HepG2 (cell line): ENCODE measurements around the gene URAD. TPM values are rescaled to one million over a fixed set of nuclear protein-coding genes. Genes with fewer than 3 reads are reported as not detected.

Experiments
- ATAC-seq: fragments of 200-7000 bp; cut with Tn5 transposase; 3 replicates; pipeline ENCODE4 v1.9.1; 2020; ENCODE audit warnings: mild to moderate bottlenecking, moderate library complexity
- BruUV-seq: library from RNA; stranded (reverse); fragments of 400-500 nt; replicated peaks from 2 replicates; lab custom pipeline; 2021; lab: Mats Ljungman, UMichigan
- CTCF ChIA-PET: fragments of 300-600 bp; formaldehyde crosslinking; extraction: SDS; loops from one replicate; lab custom pipeline; 2021; ENCODE audit warnings: low total read pairs, inconsistent platforms, low intra/inter-chr PET ratio; lab: Yijun Ruan, JAX
- POLR2A ChIA-PET: fragments of 350-600 bp; sonication (Branson Sonifier 250); formaldehyde crosslinking; loops from one replicate; lab custom pipeline; 2020; ENCODE audit warnings: antibody characterized with exemption, inconsistent platforms; lab: Yijun Ruan, JAX
- DNase-seq: peaks from one replicate; pipeline ENCODE4 v3.0.0-alpha.2; 2015; ENCODE audit warnings: low spot score
- FAIRE-seq: peaks from 3 replicates; lab custom pipeline; 2011; peaks lifted over from hg19 to GRCh38; lab: Jason Lieb, UNC
- H2AFZ ChIP-seq: one replicate; pipeline ENCODE4 v1.6.1; 2011; ENCODE audit warnings: low read length, inconsistent platforms
- H3K27ac ChIP-seq: fragments of 300-600 bp; 3 replicates; pipeline ENCODE4 v1.8.0; 2011; ENCODE audit warnings: mixed run types, mild to moderate bottlenecking, mixed read lengths, low read length, inconsistent platforms; ENCODE audit not compliant: insufficient read depth; ENCODE audit errors: extremely low read length
- H3K27me3 ChIP-seq, 2 experiments: fragments of 200-600 bp in 1 of 2; 2 replicates in 1 of 2; 3 replicates in 1 of 2; pipeline versions ENCODE4 v1.6.0 to v1.8.0; 2011; ENCODE audit warnings: low read length in 2 of 2, mild to moderate bottlenecking in 2 of 2, moderate library complexity in 2 of 2, inconsistent platforms in 1 of 2; ENCODE audit not compliant: insufficient read depth in 2 of 2, control insufficient read depth in 1 of 2
- H3K36me3 ChIP-seq, 2 experiments: fragments of 200-600 bp in 1 of 2; replicated peaks in 1 of 2; 2 replicates in 1 of 2; 3 replicates in 1 of 2; pipeline versions ENCODE4 v1.5.1 to v1.8.0; 2011; ENCODE audit warnings: low read length in 2 of 2, inconsistent platforms in 1 of 2; ENCODE audit not compliant: insufficient read depth in 2 of 2, control insufficient read depth in 1 of 2
- H3K4me1 ChIP-seq: 2 replicates; pipeline ENCODE4 v1.5.1; 2012; ENCODE audit warnings: low read length, inconsistent platforms; ENCODE audit not compliant: insufficient read depth
- H3K4me2 ChIP-seq: 2 replicates; pipeline ENCODE4 v1.6.0; 2011; ENCODE audit warnings: low read depth, low read length, inconsistent platforms
- H3K4me3 ChIP-seq, 3 experiments: fragments of 200-600 bp in 1 of 3; sonication (generic), shearing (Covaris generic) in 1 of 3; replicated peaks in 1 of 3; 2 replicates each; pipeline ENCODE4 v1.5.1; 2011 to 2016; ENCODE audit warnings: low read length in 3 of 3, inconsistent platforms in 2 of 3, low read depth in 2 of 3, mild to moderate bottlenecking in 2 of 3, control low read depth in 1 of 3, mixed read lengths in 1 of 3; ENCODE audit not compliant: insufficient read depth in 1 of 3
- H3K79me2 ChIP-seq: one replicate; pipeline ENCODE4 v1.6.1; 2011; ENCODE audit warnings: low read length, inconsistent platforms; ENCODE audit not compliant: insufficient read depth
- H3K9ac ChIP-seq: 2 replicates; pipeline ENCODE4 v1.6.0; 2011; ENCODE audit warnings: mild to moderate bottlenecking, low read depth, low read length, inconsistent platforms; ENCODE audit not compliant: insufficient read depth
- H3K9me3 ChIP-seq: 2 replicates; pipeline ENCODE4 v1.5.1; 2012; ENCODE audit warnings: mild to moderate bottlenecking, low read length
- H4K20me1 ChIP-seq: 2 replicates; pipeline ENCODE4 v1.6.0; 2011; ENCODE audit warnings: inconsistent platforms, mild to moderate bottlenecking, low read length, moderate library complexity; ENCODE audit not compliant: insufficient read depth
- CERS6 ChIP-seq: sonication (generic); formaldehyde crosslinking; IDR thresholded peaks from 2 replicates; pipeline ENCODE4 v1.5.0; 2020; ENCODE audit warnings: missing genetic modification reagents
- CSRNP2 ChIP-seq: sonication (generic); formaldehyde crosslinking; conservative IDR thresholded peaks from 2 replicates; pipeline ENCODE4 v1.8.0; 2022; ENCODE audit warnings: low read depth, missing genetic modification reagents
- DNMT3B ChIP-seq: conservative IDR thresholded peaks from 2 replicates; pipeline ENCODE4 v1.6.1; 2016; ENCODE audit warnings: missing biosample characterization, control low read depth
- FUBP1 ChIP-seq: sonication (generic); formaldehyde crosslinking; IDR thresholded peaks from 2 replicates; pipeline ENCODE4 v1.5.1; 2020; ENCODE audit warnings: missing genetic modification reagents, mild to moderate bottlenecking, borderline replicate concordance
- KLF12 ChIP-seq: sonication (generic); formaldehyde crosslinking; IDR thresholded peaks from 2 replicates; pipeline ENCODE4 v1.4.0; 2020; ENCODE audit warnings: missing genetic modification reagents, borderline replicate concordance
- KLF13 ChIP-seq: sonication (generic); formaldehyde crosslinking; IDR thresholded peaks from 2 replicates; pipeline ENCODE4 v1.4.0; 2020; ENCODE audit warnings: mild to moderate bottlenecking, missing genetic modification reagents
- KLF15 ChIP-seq: sonication (generic); formaldehyde crosslinking; IDR thresholded peaks from 2 replicates; pipeline ENCODE4 v1.8.1; 2023; ENCODE audit warnings: borderline replicate concordance, mild to moderate bottlenecking, inconsistent platforms, missing genetic modification reagents, mixed read lengths
- PAX8 ChIP-seq: sonication (generic); formaldehyde crosslinking; IDR thresholded peaks from 2 replicates; pipeline ENCODE4 v1.8.0; 2022; ENCODE audit warnings: mild to moderate bottlenecking, missing genetic modification reagents, borderline replicate concordance
- WIZ ChIP-seq: sonication (generic); formaldehyde crosslinking; IDR thresholded peaks from 2 replicates; pipeline ENCODE4 v1.5.1; 2020; ENCODE audit warnings: mild to moderate bottlenecking, missing genetic modification reagents
- XRCC5 ChIP-seq: fragments of 200-400 bp; formaldehyde crosslinking; optimal IDR thresholded peaks from 2 replicates; pipeline ENCODE3; 2017; ENCODE audit warnings: mild to moderate bottlenecking, low read length
- ZIK1 ChIP-seq: sonication (generic); formaldehyde crosslinking; IDR thresholded peaks from 2 replicates; pipeline ENCODE4 v1.5.0; 2020; ENCODE audit warnings: mild to moderate bottlenecking, low read depth, missing genetic modification reagents, borderline replicate concordance
- ZNF567 ChIP-seq: sonication (generic); formaldehyde crosslinking; IDR thresholded peaks from 2 replicates; pipeline ENCODE4 v1.8.1; 2023; ENCODE audit warnings: mild to moderate bottlenecking, missing genetic modification reagents, borderline replicate concordance
- ZNF577 ChIP-seq: sonication (generic); formaldehyde crosslinking; IDR thresholded peaks from 2 replicates; pipeline ENCODE4 v1.4.0; 2020; ENCODE audit warnings: mild to moderate bottlenecking, low read depth, missing genetic modification reagents, borderline replicate concordance
- ZNF724P ChIP-seq: sonication (generic); formaldehyde crosslinking; IDR thresholded peaks from 2 replicates; pipeline ENCODE4 v1.8.0; 2022; ENCODE audit warnings: missing genetic modification reagents, borderline replicate concordance
- ZNF879 ChIP-seq: sonication (generic); formaldehyde crosslinking; IDR thresholded peaks from 2 replicates; pipeline ENCODE4 v1.8.1; 2023; ENCODE audit warnings: missing genetic modification reagents
- WGBS: methylation state at CpG from one replicate; pipeline ENCODE4 v1.1.6; 2017; ENCODE audit warnings: low lambda C conversion rate; 5-methylcytosine and 5-hydroxymethylcytosine counted together
- in situ Hi-C: cut with HindIII; loops from 2 replicates; pipeline ENCODE4 v1.10.0; 2017; ENCODE audit warnings: low pct_unique_long_range_greater_than_20kb; ENCODE audit not compliant: extremely low pct_ligation_motif_present
- intact Hi-C: fragments of 100-400 bp; cut with micrococcal nuclease; formaldehyde crosslinking; loops from one replicate; pipeline ENCODE4 v1.10.0; 2022; ENCODE audit not compliant: unreplicated experiment
- polyA plus RNA-seq, 8 experiments: library from polyadenylated mRNA; depleted of rRNA in 3 of 8; stranded (reverse) in 7 of 8; unstranded in 1 of 8; fragments of >200 nt; fragmentation: Illumina TruSeq in 4 of 8; extraction: Trizol in 4 of 8; gene quantifications; 2 replicates each; pipeline versions ENCODE4 v1.2.1 to v1.2.3, GENCODE V29; 2011 to 2016; ENCODE audit warnings: low read depth in 4 of 8, missing spikeins in 1 of 8, mixed read lengths in 1 of 8; ENCODE audit not compliant: insufficient read depth in 1 of 8
- total RNA-seq, 5 experiments: library from RNA; depleted of rRNA; stranded (reverse); fragments of >200 nt; fragmentation: Illumina TruSeq; extraction: Trizol; gene quantifications; 2 replicates each; pipeline ENCODE4 v1.2.3, GENCODE V29; 2016; ENCODE audit warnings: low read depth in 1 of 5
- TF ChIP-seq, protein P1 (sequence below): sonication (generic); formaldehyde crosslinking; IDR thresholded peaks from 2 replicates; pipeline ENCODE4 v1.4.0; 2020; ENCODE audit warnings: missing genetic modification reagents, borderline replicate concordance

Gene URAD
- total and polyA plus RNA-seq, 2 of the 13 experiments (the other 11 are each of a cell fraction or from before 2014, with no cell fraction given): not detected

GRCh38 chr13:28037399-28037798, 48.9 kb upstream of the URAD start:
- CTCF ChIA-PET: no interaction called here
- TF ChIP-seq FUBP1 (CRISPR knock-in tag): no peak
- no peak for TF ChIP-seq CSRNP2 (CRISPR knock-in tag)
- no peak for TF ChIP-seq ZNF567 (CRISPR knock-in tag)
- TF ChIP-seq, protein P1, sequence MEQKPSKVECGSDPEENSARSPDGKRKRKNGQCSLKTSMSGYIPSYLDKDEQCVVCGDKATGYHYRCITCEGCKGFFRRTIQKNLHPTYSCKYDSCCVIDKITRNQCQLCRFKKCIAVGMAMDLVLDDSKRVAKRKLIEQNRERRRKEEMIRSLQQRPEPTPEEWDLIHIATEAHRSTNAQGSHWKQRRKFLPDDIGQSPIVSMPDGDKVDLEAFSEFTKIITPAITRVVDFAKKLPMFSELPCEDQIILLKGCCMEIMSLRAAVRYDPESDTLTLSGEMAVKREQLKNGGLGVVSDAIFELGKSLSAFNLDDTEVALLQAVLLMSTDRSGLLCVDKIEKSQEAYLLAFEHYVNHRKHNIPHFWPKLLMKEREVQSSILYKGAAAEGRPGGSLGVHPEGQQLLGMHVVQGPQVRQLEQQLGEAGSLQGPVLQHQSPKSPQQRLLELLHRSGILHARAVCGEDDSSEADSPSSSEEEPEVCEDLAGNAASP: no peak
- TF ChIP-seq WIZ (CRISPR knock-in tag): no peak
- TF ChIP-seq ZNF577 (CRISPR knock-in tag): no peak
- TF ChIP-seq KLF12 (CRISPR knock-in tag): no peak
- no peak for TF ChIP-seq ZNF724P (CRISPR knock-in tag)
- no peak for TF ChIP-seq KLF13 (CRISPR knock-in tag)
- TF ChIP-seq KLF15 (CRISPR knock-in tag): no peak
- TF ChIP-seq ZNF879: no peak
- no peak for TF ChIP-seq ZIK1 (CRISPR knock-in tag)
- TF ChIP-seq XRCC5: no peak
- no peak for TF ChIP-seq DNMT3B
- no peak for TF ChIP-seq CERS6 (CRISPR knock-in tag)
- TF ChIP-seq PAX8 (CRISPR knock-in tag): no peak
- TF ChIP-seq, all 625 proteins: peak for 0
- Histone ChIP-seq H3K9me3 (no peaks in the 10 kb centered on the region), H3K4me3 (no peak overlapping the region), H4K20me1 (no peaks in the 10 kb centered on the region), H3K9ac (no peak overlapping the region), H2AFZ (no peak overlapping the region), H3K27me3 (no peaks in the 10 kb centered on the region; a peak in 1 of 5 replicates), H3K36me3 (no peaks in the 10 kb centered on the region), H3K4me2 (no peak overlapping the region), H3K4me1 (no peaks in the 10 kb centered on the region), H3K27ac (no peak overlapping the region), H3K79me2 (no peaks in the 10 kb centered on the region)
- 8% methylated on average over 2 of the region's 2 CpGs for WGBS
- no peak for ATAC-seq
- no peak for DNase-seq
- POLR2A ChIA-PET: no interaction called here
- in situ Hi-C loops: no loop called here
- FAIRE-seq: no peak
- no TSS peak for BruUV-seq
- intact Hi-C loops: no loop called here
